KMS-11 (cell line): Measurements from ENCODE around the gene UBE2I.

Experiments
- H2AFZ ChIP-seq: fragments of 200-600 bp; sonication (generic); 2 replicates; pipeline ENCODE4 v1.6.1; 2016; ENCODE audit warnings: antibody characterized with exemption, mixed run types, low read depth
- H3K27ac ChIP-seq: fragments of 200-600 bp; sonication (generic); 2 replicates; pipeline ENCODE4 v1.6.1; 2016; ENCODE audit warnings: mild to moderate bottlenecking, mixed run types
- H3K27me3 ChIP-seq: fragments of 200-600 bp; sonication (generic); 2 replicates; pipeline ENCODE4 v1.6.1; 2017; ENCODE audit warnings: mild to moderate bottlenecking, low read depth, mixed run types, moderate library complexity; ENCODE audit not compliant: insufficient read depth
- H3K36me3 ChIP-seq: fragments of 200-600 bp; sonication (generic); 2 replicates; pipeline ENCODE4 v1.6.1; 2017; ENCODE audit warnings: mild to moderate bottlenecking, mixed run types; ENCODE audit not compliant: insufficient read depth
- H3K4me1 ChIP-seq: fragments of 200-600 bp; sonication (generic); 2 replicates; pipeline ENCODE4 v1.6.1; 2016; ENCODE audit warnings: mild to moderate bottlenecking, low read depth, mixed run types; ENCODE audit not compliant: poor library complexity, severe bottlenecking
- H3K4me2 ChIP-seq: fragments of 200-600 bp; sonication (generic); 2 replicates; pipeline ENCODE4 v1.7.0; 2016; ENCODE audit warnings: mild to moderate bottlenecking, mixed run types
- H3K4me3 ChIP-seq: fragments of 200-600 bp; sonication (generic); IDR thresholded peaks from 2 replicates; pipeline ENCODE4 v1.6.1; 2017; ENCODE audit warnings: low read depth, low read length, mixed read lengths; ENCODE audit not compliant: insufficient read depth
- H3K79me2 ChIP-seq: fragments of 200-600 bp; sonication (generic); 2 replicates; pipeline ENCODE4 v1.6.1; 2016; ENCODE audit warnings: low read depth, mixed run types; ENCODE audit not compliant: insufficient read depth
- H3K9ac ChIP-seq: fragments of 200-600 bp; sonication (generic); 2 replicates; pipeline ENCODE4 v1.6.1; 2016; ENCODE audit warnings: mild to moderate bottlenecking, mixed run types
- H4K20me1 ChIP-seq: fragments of 200-600 bp; sonication (generic); 2 replicates; pipeline ENCODE4 v1.6.1; 2016; ENCODE audit warnings: mild to moderate bottlenecking, mixed run types; ENCODE audit not compliant: insufficient read depth
- CTCF ChIP-seq: fragments of 200-600 bp; sonication (generic); conservative IDR thresholded peaks from 2 replicates; pipeline ENCODE4 v1.6.1; 2017; ENCODE audit warnings: low read depth, mild to moderate bottlenecking, antibody characterized with exemption, low read length, moderate library complexity, mixed read lengths

The UBE2I gene

GRCh38 chr16:1262210-1262845 is 47.1 kb upstream of the UBE2I start:
- TF ChIP-seq CTCF = no peak
- Histone ChIP-seq H3K27me3 (peaks cover 89% of the 10 kb centered on the region), H3K4me2 (no peak overlapping the region), H3K79me2 (no peaks in the 10 kb centered on the region), H3K9ac (no peak overlapping the region), H2AFZ (no peak overlapping the region), H3K27ac (no peak overlapping the region), H3K4me1 (peaks cover 9% of the 10 kb centered on the region), H4K20me1 (no peaks in the 10 kb centered on the region), H3K4me3 (no peak overlapping the region), H3K36me3 (no peaks in the 10 kb centered on the region)

GRCh38 chr16:1262846-1263221 is 46.6 kb upstream of the UBE2I start:
- no peak overlapping the region for H3K4me2 ChIP-seq
- peaks cover 89% of the 10 kb centered on the region for H3K27me3 ChIP-seq
- H3K36me3 ChIP-seq = no peaks in the 10 kb centered on the region
- no peak for TF ChIP-seq CTCF
- no peak overlapping the region for H3K9ac ChIP-seq
- no peak overlapping the region for H2AFZ ChIP-seq
- no peaks in the 10 kb centered on the region for H3K79me2 ChIP-seq
- no peaks in the 10 kb centered on the region for H4K20me1 ChIP-seq
- peaks cover 9% of the 10 kb centered on the region for H3K4me1 ChIP-seq
- H3K4me3 ChIP-seq = no peak overlapping the region
- no peak overlapping the region for H3K27ac ChIP-seq

- no peak for TF ChIP-seq CTCF
- no peak overlapping the region for H3K27ac ChIP-seq
- no peaks in the 10 kb centered on the region for H3K36me3 ChIP-seq
- no peak overlapping the region for H3K4me3 ChIP-seq
- peaks cover 92% of the 10 kb centered on the region for H3K27me3 ChIP-seq
- no peak overlapping the region for H3K9ac ChIP-seq
- H3K4me1 ChIP-seq = peaks cover 8% of the 10 kb centered on the region
- no peaks in the 10 kb centered on the region for H3K79me2 ChIP-seq
- no peak overlapping the region for H3K4me2 ChIP-seq
- no peaks in the 10 kb centered on the region for H4K20me1 ChIP-seq
- no peak overlapping the region for H2AFZ ChIP-seq
These were observed 45.7 kb upstream of the UBE2I start for GRCh38 chr16:1263591-1264344.

GRCh38 chr16:1264345-1265089 is 44.9 kb upstream of the UBE2I start:
- no peak overlapping the region for H3K9ac ChIP-seq
- H3K4me2 ChIP-seq = no peak overlapping the region
- H3K79me2 ChIP-seq = no peaks in the 10 kb centered on the region
- no peaks in the 10 kb centered on the region for H4K20me1 ChIP-seq
- no peak for TF ChIP-seq CTCF
- peaks cover 92% of the 10 kb centered on the region for H3K27me3 ChIP-seq
- no peak overlapping the region for H3K27ac ChIP-seq
- peaks cover under 1% of the 10 kb centered on the region for H3K4me1 ChIP-seq
- no peak overlapping the region for H2AFZ ChIP-seq
- H3K4me3 ChIP-seq = no peak overlapping the region
- H3K36me3 ChIP-seq = no peaks in the 10 kb centered on the region
